Measurements from ENCODE around the gene LIMD2.

LIMD2 gene

GRCh38 chr17:63704259-63704576 lies 4.3 kb upstream of the LIMD2 start:
- no peak overlapping the region for H3K4me2 ChIP-seq (ENCODE audit: low read length, poor library complexity, severe bottlenecking)
- no peak overlapping the region for H3K23ac ChIP-seq (ENCODE audit: low read length in 2 of 2)
- H3K79me1 ChIP-seq (replicated peaks; ENCODE audit: low read length, poor library complexity, severe bottlenecking): peaks cover 2% of the 10 kb centered on the region

GRCh38 chr17:63703556-63704258 lies 3.8 kb upstream of the LIMD2 start:
- Histone ChIP-seq H3K4me3 (ENCODE audit: insufficient read depth in 1 of 2, low read depth in 1 of 2, low read length in 2 of 2) (no peak overlapping the region), H4K91ac (ENCODE audit: low read length) (no peak overlapping the region), H2BK120ac (ENCODE audit: low read depth, low read length) (no peak overlapping the region), H3K9ac (ENCODE audit: low read length) (no peak overlapping the region), H3K79me1 (replicated peaks; ENCODE audit: low read length, poor library complexity, severe bottlenecking) (peaks cover 2% of the 10 kb centered on the region), H3K18ac (ENCODE audit: low read depth in 1 of 2, low read length in 2 of 2) (no peak overlapping the region), H2BK5ac (ENCODE audit: low read depth, low read length, poor library complexity, severe bottlenecking) (no peak overlapping the region), H3K9me3 (ENCODE audit: control insufficient read depth, low read length) (no peaks in the 10 kb centered on the region), H3K4me2 (ENCODE audit: low read length, poor library complexity, severe bottlenecking) (no peak overlapping the region), H3K4me1 (ENCODE audit: control insufficient read depth, insufficient read depth, low read depth, low read length) (peaks cover 16% of the 10 kb centered on the region), H2AFZ (ENCODE audit: low read depth, low read length) (no peak overlapping the region), H3K36me3 (ENCODE audit: control insufficient read depth in 1 of 2, insufficient read depth in 2 of 2, low read depth in 1 of 2, low read length in 2 of 2) (peaks cover 46 to 56% of the 10 kb centered on the region in 2 experiments), H3K27me3 (ENCODE audit: control insufficient read depth in 1 of 2, insufficient read depth in 1 of 2, low read length in 2 of 2) (no peaks in the 10 kb centered on the region), H2BK15ac (ENCODE audit: low read depth, poor library complexity, severe bottlenecking) (no peak overlapping the region), H3K27ac (ENCODE audit: low read length, poor library complexity, severe bottlenecking) (no peak overlapping the region), H3K14ac (ENCODE audit: low read length in 2 of 2) (no peak overlapping the region), H2BK12ac (ENCODE audit: low read length in 2 of 2) (no peak overlapping the region), H3K4ac (ENCODE audit: low read depth in 1 of 2, low read length in 2 of 2) (no peak overlapping the region), H2AK5ac (ENCODE audit: low read length, severe bottlenecking) (no peak overlapping the region), H4K8ac (ENCODE audit: low read length) (no peak overlapping the region), H3K23ac (ENCODE audit: low read length in 2 of 2) (no peak overlapping the region)
- no peak for DNase-seq
- WGBS: 97% methylated on average over 15 of the region's 16 CpGs

More at GRCh38 chr17:63704259-63704576, 4.3 kb upstream of the LIMD2 start:
- no peak overlapping the region for H3K27ac ChIP-seq (ENCODE audit: low read length, poor library complexity, severe bottlenecking)
- no peak overlapping the region for H4K8ac ChIP-seq (ENCODE audit: low read length)
- H3K14ac ChIP-seq (ENCODE audit: low read length in 2 of 2): no peak overlapping the region
- no peak for DNase-seq
- WGBS: 94% methylated on average over 11 of the region's 11 CpGs
- H3K9ac ChIP-seq (ENCODE audit: low read length): no peak overlapping the region
- H3K4me1 ChIP-seq (ENCODE audit: control insufficient read depth, insufficient read depth, low read depth, low read length): peaks cover 12% of the 10 kb centered on the region
- no peak overlapping the region for H3K4me3 ChIP-seq (ENCODE audit: insufficient read depth in 1 of 2, low read depth in 1 of 2, low read length in 2 of 2)
- no peak overlapping the region for H4K91ac ChIP-seq (ENCODE audit: low read length)
- peaks cover 48 to 61% of the 10 kb centered on the region in 2 experiments for H3K36me3 ChIP-seq (ENCODE audit: control insufficient read depth in 1 of 2, insufficient read depth in 2 of 2, low read depth in 1 of 2, low read length in 2 of 2)
- no peak overlapping the region for H2BK5ac ChIP-seq (ENCODE audit: low read depth, low read length, poor library complexity, severe bottlenecking)
- H3K4ac ChIP-seq (ENCODE audit: low read depth in 1 of 2, low read length in 2 of 2): no peak overlapping the region
- no peak overlapping the region for H2AK5ac ChIP-seq (ENCODE audit: low read length, severe bottlenecking)
- H3K18ac ChIP-seq (ENCODE audit: low read depth in 1 of 2, low read length in 2 of 2): no peak overlapping the region
- H2BK120ac ChIP-seq (ENCODE audit: low read depth, low read length): no peak overlapping the region
- H2AFZ ChIP-seq (ENCODE audit: low read depth, low read length): no peak overlapping the region
- H2BK15ac ChIP-seq (ENCODE audit: low read depth, poor library complexity, severe bottlenecking): no peak overlapping the region
- H3K9me3 ChIP-seq (ENCODE audit: control insufficient read depth, low read length): no peaks in the 10 kb centered on the region
- no peak overlapping the region for H2BK12ac ChIP-seq (ENCODE audit: low read length in 2 of 2)
- H3K27me3 ChIP-seq (ENCODE audit: control insufficient read depth in 1 of 2, insufficient read depth in 1 of 2, low read length in 2 of 2): no peaks in the 10 kb centered on the region

- no peak overlapping the region for H3K4me2 ChIP-seq (ENCODE audit: low read length, poor library complexity, severe bottlenecking)
- peaks cover 5% of the 10 kb centered on the region for H3K79me1 ChIP-seq (replicated peaks; ENCODE audit: low read length, poor library complexity, severe bottlenecking)
- no peak overlapping the region for H3K14ac ChIP-seq (ENCODE audit: low read length in 2 of 2)
- no peak overlapping the region for H4K91ac ChIP-seq (ENCODE audit: low read length)
- no peak overlapping the region for H2BK12ac ChIP-seq (ENCODE audit: low read length in 2 of 2)
- H2BK120ac ChIP-seq (ENCODE audit: low read depth, low read length): no peak overlapping the region
- no peak overlapping the region for H3K4ac ChIP-seq (ENCODE audit: low read depth in 1 of 2, low read length in 2 of 2)
- peaks cover 50 to 53% of the 10 kb centered on the region in 2 experiments for H3K36me3 ChIP-seq (ENCODE audit: control insufficient read depth in 1 of 2, insufficient read depth in 2 of 2, low read depth in 1 of 2, low read length in 2 of 2)
- no peak overlapping the region for H3K9ac ChIP-seq (ENCODE audit: low read length)
- no peak overlapping the region for H3K27ac ChIP-seq (ENCODE audit: low read length, poor library complexity, severe bottlenecking)
- H2AK5ac ChIP-seq (ENCODE audit: low read length, severe bottlenecking): no peak overlapping the region
- no peak overlapping the region for H3K23ac ChIP-seq (ENCODE audit: low read length in 2 of 2)
- no peaks in the 10 kb centered on the region for H3K27me3 ChIP-seq (ENCODE audit: control insufficient read depth in 1 of 2, insufficient read depth in 1 of 2, low read length in 2 of 2)
- H2BK5ac ChIP-seq (ENCODE audit: low read depth, low read length, poor library complexity, severe bottlenecking): no peak overlapping the region
- no peak overlapping the region for H3K18ac ChIP-seq (ENCODE audit: low read depth in 1 of 2, low read length in 2 of 2)
- no peak overlapping the region for H4K8ac ChIP-seq (ENCODE audit: low read length)
- H3K4me3 ChIP-seq (ENCODE audit: insufficient read depth in 1 of 2, low read depth in 1 of 2, low read length in 2 of 2): no peak overlapping the region
- H3K9me3 ChIP-seq (ENCODE audit: control insufficient read depth, low read length): no peaks in the 10 kb centered on the region
- peaks cover 22% of the 10 kb centered on the region for H3K4me1 ChIP-seq (ENCODE audit: control insufficient read depth, insufficient read depth, low read depth, low read length)
- no peak overlapping the region for H2BK15ac ChIP-seq (ENCODE audit: low read depth, poor library complexity, severe bottlenecking)
- DNase-seq: no peak
- no peak overlapping the region for H2AFZ ChIP-seq (ENCODE audit: low read depth, low read length)
- WGBS: 96% methylated on average over 5 of the region's 5 CpGs
Observed at GRCh38 chr17:63703029-63703428, 3.1 kb upstream of the LIMD2 start.

- Histone ChIP-seq H3K27me3 (ENCODE audit: control insufficient read depth in 1 of 2, insufficient read depth in 1 of 2, low read length in 2 of 2) (no peaks in the 10 kb centered on the region), H3K9me3 (ENCODE audit: control insufficient read depth, low read length) (no peaks in the 10 kb centered on the region), H2BK15ac (ENCODE audit: low read depth, poor library complexity, severe bottlenecking) (no peak overlapping the region), H2BK5ac (ENCODE audit: low read depth, low read length, poor library complexity, severe bottlenecking) (no peak overlapping the region), H3K18ac (ENCODE audit: low read depth in 1 of 2, low read length in 2 of 2) (no peak overlapping the region), H2BK12ac (ENCODE audit: low read length in 2 of 2) (no peak overlapping the region), H2BK120ac (ENCODE audit: low read depth, low read length) (no peak overlapping the region), H4K91ac (ENCODE audit: low read length) (no peak overlapping the region), H4K8ac (ENCODE audit: low read length) (no peak overlapping the region), H3K4me1 (ENCODE audit: control insufficient read depth, insufficient read depth, low read depth, low read length) (peaks cover 26% of the 10 kb centered on the region), H2AFZ (ENCODE audit: low read depth, low read length) (no peak overlapping the region), H3K36me3 (ENCODE audit: control insufficient read depth in 1 of 2, insufficient read depth in 2 of 2, low read depth in 1 of 2, low read length in 2 of 2) (peaks cover 50 to 56% of the 10 kb centered on the region in 2 experiments), H2AK5ac (ENCODE audit: low read length, severe bottlenecking) (no peak overlapping the region), H3K4ac (ENCODE audit: low read depth in 1 of 2, low read length in 2 of 2) (no peak overlapping the region), H3K23ac (ENCODE audit: low read length in 2 of 2) (no peak overlapping the region), H3K9ac (ENCODE audit: low read length) (no peak overlapping the region), H3K79me1 (replicated peaks; ENCODE audit: low read length, poor library complexity, severe bottlenecking) (peaks cover 5% of the 10 kb centered on the region), H3K27ac (ENCODE audit: low read length, poor library complexity, severe bottlenecking) (no peak overlapping the region), H3K14ac (ENCODE audit: low read length in 2 of 2) (no peak overlapping the region), H3K4me2 (ENCODE audit: low read length, poor library complexity, severe bottlenecking) (no peak overlapping the region), H3K4me3 (ENCODE audit: insufficient read depth in 1 of 2, low read depth in 1 of 2, low read length in 2 of 2) (no peak overlapping the region)
- WGBS: 93% methylated on average over 6 of the region's 6 CpGs
- no peak for DNase-seq
Observed at GRCh38 chr17:63702721-63703015, 2.7 kb upstream of the LIMD2 start.
